CD4-positive, alpha-beta T cell treated with Interleukin-1 beta for 1 hour (primary cell): ENCODE results near the gene TSTD1.
"Not testable (repeated sequence)": the region's sequence is repeated elsewhere in the genome, so short reads cannot be mapped to it uniquely, and the experiment has no call there.

Experiments used
- DNase-seq, 2 donors: peaks; one replicate each; pipeline ENCODE4 v3.0.0-alpha.2; 2020 to 2022

Gene TSTD1

DNA sequence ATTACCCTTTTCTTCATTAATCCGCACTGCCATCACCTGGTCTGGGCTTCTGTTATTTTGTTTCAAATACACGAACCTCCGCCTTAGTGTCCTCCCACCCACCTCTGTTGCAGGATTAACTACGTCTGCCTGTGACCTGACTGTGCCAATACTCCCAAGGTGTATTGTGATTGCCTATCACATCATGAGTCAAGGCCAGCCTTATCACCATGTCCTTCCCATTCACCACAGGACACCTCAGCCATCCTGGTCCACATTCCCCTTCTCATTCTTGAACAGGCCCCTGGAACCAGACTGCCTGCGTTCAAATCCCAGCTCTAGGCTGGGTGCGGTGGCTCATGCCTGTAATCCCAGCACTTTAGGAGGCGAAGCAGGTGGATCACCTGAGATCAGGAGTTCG is 32.2 kb downstream of the TSTD1 start:
- DNase-seq, result no peak

- no peak for DNase-seq
Measured at GRCh38 chr1:161001525-161001924, 37.2 kb downstream of the TSTD1 start.

- no peak for DNase-seq
Measured at GRCh38 chr1:161000736-161001480, 37.9 kb downstream of the TSTD1 start.

GRCh38 chr1:160999376-160999775 is 39.4 kb downstream of the TSTD1 start:
- no peak for DNase-seq

DNA sequence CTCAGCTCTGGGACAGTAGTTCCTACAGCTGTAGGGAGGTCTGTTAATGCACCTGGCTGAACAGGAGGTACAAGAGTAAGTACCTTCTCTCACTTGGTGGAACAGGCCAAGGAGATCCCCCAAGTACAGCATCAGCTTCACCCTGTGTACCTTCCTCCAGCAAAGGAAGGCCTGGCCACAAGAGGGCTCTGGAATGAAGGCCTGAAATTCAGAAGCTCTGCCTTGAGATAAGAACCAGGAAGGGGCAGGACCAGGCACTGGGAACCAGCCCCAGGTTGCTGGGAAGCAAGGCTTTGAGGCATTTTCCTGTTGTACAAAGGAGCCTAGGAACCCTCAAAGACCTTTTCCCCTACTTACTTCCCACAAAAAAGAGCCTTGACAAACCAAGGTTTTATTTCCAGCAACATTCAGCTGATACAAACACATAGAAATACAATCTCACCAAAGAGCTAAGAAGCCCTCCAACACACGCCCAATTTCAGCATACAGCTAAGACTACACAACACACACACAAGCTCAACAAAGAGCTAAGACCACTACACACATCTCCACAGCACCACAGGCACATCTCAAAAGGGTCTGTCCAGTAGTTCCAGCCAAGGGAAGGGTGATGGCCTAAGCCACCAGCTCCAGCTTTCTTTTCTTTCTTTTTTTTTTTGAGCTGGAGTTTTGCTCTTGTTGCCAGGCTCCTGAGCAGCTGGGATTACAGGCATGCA is 41.3 kb downstream of the TSTD1 start:
- peak; percentile 59 to 60 for DNase-seq

GRCh38 chr1:160996178-160996577 is 42.6 kb downstream of the TSTD1 start:
- DNase-seq, result no peak

DNA sequence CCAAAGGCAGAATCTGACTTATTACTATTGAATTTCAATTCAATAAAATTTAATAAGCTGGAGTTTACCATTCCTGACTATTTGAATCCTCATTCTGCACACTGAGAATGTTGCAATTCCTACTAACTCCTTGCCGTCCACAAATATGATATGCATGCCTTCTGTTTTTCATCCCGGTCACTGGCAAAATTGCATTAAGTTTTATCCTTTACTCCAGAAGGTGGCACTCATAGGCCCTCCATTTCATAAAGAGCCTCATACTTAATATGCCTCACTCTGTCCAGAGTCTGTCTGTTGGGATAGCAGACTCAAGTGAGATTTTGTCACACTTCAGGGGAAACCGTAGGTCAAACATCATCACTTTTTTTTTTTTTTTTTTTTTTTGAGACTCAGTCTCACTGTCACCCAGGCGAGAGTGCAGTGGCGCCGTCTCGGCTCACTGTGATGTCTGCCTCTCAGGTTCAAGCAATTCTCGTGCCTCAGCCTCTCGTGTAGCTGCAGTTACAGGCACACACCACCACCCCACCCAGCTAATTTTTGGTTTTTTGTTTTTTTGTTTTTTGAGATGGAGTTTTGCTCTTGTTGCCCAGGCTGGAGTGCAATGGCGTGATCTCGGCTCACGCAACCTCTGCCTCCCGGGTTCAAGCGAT is 45.1 kb downstream of the TSTD1 start:
- peak in 1 of 2 donors; percentile 21 for DNase-seq

DNA sequence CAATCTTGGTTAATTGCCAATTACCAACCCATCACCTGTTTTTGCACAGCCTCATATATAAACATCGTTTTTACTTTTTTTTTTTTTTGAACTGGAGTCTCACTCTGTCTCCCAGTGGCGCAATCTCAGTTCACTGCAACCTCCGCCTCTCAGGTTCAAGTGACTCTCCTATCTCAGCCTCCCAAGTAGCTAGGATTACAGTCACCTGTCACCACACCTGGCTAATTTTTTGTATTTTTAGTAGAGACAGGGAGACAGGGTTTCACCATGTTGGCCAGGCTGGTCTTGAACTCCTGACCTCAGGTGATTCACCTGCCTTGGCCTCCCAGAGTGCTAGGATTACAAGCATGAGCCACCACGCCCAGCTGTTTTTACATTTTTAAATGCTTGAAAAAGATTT is 46.7 kb downstream of the TSTD1 start:
- not testable (repeated sequence) for DNase-seq
